T-helper 2 cell treated with Interferon-gamma antibody and Interleukin-4, amounts not matched to agents 5 μg/mL and 100 μg/mL, for 36 hours (primary cell): ENCODE data around the gene EPB41L4B.

ENCODE experiments used
- DNase-seq: peaks from one replicate; pipeline ENCODE4 v3.0.0; 2021; ENCODE audit warnings: low spot score
- H3K27ac Mint-ChIP-seq: one replicate; pipeline ENCODE4 v1.8.0; 2021; ENCODE audit warnings: mild to moderate bottlenecking, mixed read lengths
- H3K27me3 Mint-ChIP-seq: one replicate; pipeline ENCODE4 v1.8.0; 2021; ENCODE audit warnings: low read depth, mixed read lengths
- H3K36me3 Mint-ChIP-seq: one replicate; pipeline ENCODE4 v1.8.0; 2021; ENCODE audit warnings: low read depth, mixed read lengths
- H3K4me1 Mint-ChIP-seq: one replicate; pipeline ENCODE4 v1.8.0; 2021; ENCODE audit warnings: low read depth, mixed read lengths
- H3K4me3 Mint-ChIP-seq: one replicate; pipeline ENCODE4 v1.8.0; 2022; ENCODE audit warnings: mild to moderate bottlenecking, moderate library complexity, mixed read lengths
- H3K9me3 Mint-ChIP-seq: one replicate; pipeline ENCODE4 v1.8.0; 2021; ENCODE audit warnings: mixed read lengths

The EPB41L4B gene

GRCh38 chr9:109166171-109166770 lies 154.6 kb downstream of the EPB41L4B start:
- H3K4me3 Mint-ChIP-seq = peak overlapping the region; percentile 14
- DNase-seq = no peak
- H3K27ac Mint-ChIP-seq = no peak overlapping the region
- peaks cover 6% of the 10 kb centered on the region for H3K4me1 Mint-ChIP-seq
- peaks cover 8% of the 10 kb centered on the region for H3K9me3 Mint-ChIP-seq
- no peaks in the 10 kb centered on the region for H3K36me3 Mint-ChIP-seq
- peaks cover 64% of the 10 kb centered on the region for H3K27me3 Mint-ChIP-seq

- no peak for DNase-seq
- Mint-ChIP-seq H3K9me3 (peaks cover 8% of the 10 kb centered on the region), H3K27me3 (peaks cover 57% of the 10 kb centered on the region), H3K36me3 (no peaks in the 10 kb centered on the region), H3K4me1 (peaks cover 6% of the 10 kb centered on the region), H3K4me3 (no peak overlapping the region), H3K27ac (no peak overlapping the region)
Measured at GRCh38 chr9:109164042-109164441, 156.8 kb downstream of the EPB41L4B start.

- no peak for DNase-seq
- peaks cover 8% of the 10 kb centered on the region for H3K9me3 Mint-ChIP-seq
- no peaks in the 10 kb centered on the region for H3K36me3 Mint-ChIP-seq
- no peak overlapping the region for H3K4me3 Mint-ChIP-seq
- H3K27ac Mint-ChIP-seq = no peak overlapping the region
- H3K27me3 Mint-ChIP-seq = peaks cover 57% of the 10 kb centered on the region
- peaks cover 5% of the 10 kb centered on the region for H3K4me1 Mint-ChIP-seq
Measured at GRCh38 chr9:109163194-109163593, 157.7 kb downstream of the EPB41L4B start.

- no peak for DNase-seq
- peaks cover 4% of the 10 kb centered on the region for H3K4me1 Mint-ChIP-seq
- peaks cover 54% of the 10 kb centered on the region for H3K27me3 Mint-ChIP-seq
- no peak overlapping the region for H3K4me3 Mint-ChIP-seq
- no peak overlapping the region for H3K27ac Mint-ChIP-seq
- H3K36me3 Mint-ChIP-seq = no peaks in the 10 kb centered on the region
- H3K9me3 Mint-ChIP-seq = peaks cover 8% of the 10 kb centered on the region
Measured at GRCh38 chr9:109162677-109163076, 158.2 kb downstream of the EPB41L4B start.

- H3K9me3 Mint-ChIP-seq = peaks cover 8% of the 10 kb centered on the region
- no peak overlapping the region for H3K4me3 Mint-ChIP-seq
- no peaks in the 10 kb centered on the region for H3K4me1 Mint-ChIP-seq
- H3K36me3 Mint-ChIP-seq = no peaks in the 10 kb centered on the region
- H3K27me3 Mint-ChIP-seq = peaks cover 51% of the 10 kb centered on the region
- H3K27ac Mint-ChIP-seq = no peak overlapping the region
- no peak for DNase-seq
Measured at GRCh38 chr9:109161471-109161870, 159.4 kb downstream of the EPB41L4B start.

GRCh38 chr9:109159583-109159982 lies 161.3 kb downstream of the EPB41L4B start:
- H3K4me1 Mint-ChIP-seq = no peaks in the 10 kb centered on the region
- peaks cover 34% of the 10 kb centered on the region for H3K27me3 Mint-ChIP-seq
- H3K36me3 Mint-ChIP-seq = no peaks in the 10 kb centered on the region
- no peak overlapping the region for H3K27ac Mint-ChIP-seq
- no peak for DNase-seq
- peaks cover 1% of the 10 kb centered on the region for H3K9me3 Mint-ChIP-seq
- no peak overlapping the region for H3K4me3 Mint-ChIP-seq

- Mint-ChIP-seq H3K9me3 (peaks cover 11% of the 10 kb centered on the region), H3K4me3 (no peak overlapping the region), H3K36me3 (no peaks in the 10 kb centered on the region), H3K4me1 (no peaks in the 10 kb centered on the region), H3K27ac (no peak overlapping the region), H3K27me3 (peaks cover 31% of the 10 kb centered on the region)
- no peak for DNase-seq
Measured at GRCh38 chr9:109158651-109159050, 162.2 kb downstream of the EPB41L4B start.

GRCh38 chr9:109156708-109157107 lies 164.2 kb downstream of the EPB41L4B start:
- no peak overlapping the region for H3K4me3 Mint-ChIP-seq
- no peak for DNase-seq
- H3K4me1 Mint-ChIP-seq = no peaks in the 10 kb centered on the region
- H3K9me3 Mint-ChIP-seq = peaks cover 15% of the 10 kb centered on the region
- peaks cover 26% of the 10 kb centered on the region for H3K27me3 Mint-ChIP-seq
- no peaks in the 10 kb centered on the region for H3K36me3 Mint-ChIP-seq
- no peak overlapping the region for H3K27ac Mint-ChIP-seq

- Mint-ChIP-seq H3K27me3 (peaks cover 23% of the 10 kb centered on the region), H3K9me3 (peaks cover 15% of the 10 kb centered on the region), H3K4me3 (no peak overlapping the region), H3K27ac (no peak overlapping the region), H3K4me1 (no peaks in the 10 kb centered on the region), H3K36me3 (no peaks in the 10 kb centered on the region)
- DNase-seq = no peak
Measured at GRCh38 chr9:109150925-109151545, 169.8 kb downstream of the EPB41L4B start.

GRCh38 chr9:109149722-109150121 lies 171.1 kb downstream of the EPB41L4B start:
- Mint-ChIP-seq H3K36me3 (no peaks in the 10 kb centered on the region), H3K27me3 (peaks cover 25% of the 10 kb centered on the region), H3K9me3 (peaks cover 15% of the 10 kb centered on the region)

GRCh38 chr9:109149089-109149488 lies 171.8 kb downstream of the EPB41L4B start:
- Mint-ChIP-seq H3K27ac (no peak overlapping the region), H3K4me3 (no peak overlapping the region), H3K9me3 (peaks cover 9% of the 10 kb centered on the region), H3K36me3 (no peaks in the 10 kb centered on the region), H3K27me3 (peaks cover 22% of the 10 kb centered on the region), H3K4me1 (peaks cover 4% of the 10 kb centered on the region)
- no peak for DNase-seq

More at GRCh38 chr9:109149722-109150121, 171.1 kb downstream of the EPB41L4B start:
- H3K4me1 Mint-ChIP-seq = peaks cover 2% of the 10 kb centered on the region
- no peak overlapping the region for H3K27ac Mint-ChIP-seq
- H3K4me3 Mint-ChIP-seq = no peak overlapping the region
- DNase-seq = no peak

GRCh38 chr9:109145051-109145450 lies 175.8 kb downstream of the EPB41L4B start:
- Mint-ChIP-seq H3K27ac (no peak overlapping the region), H3K27me3 (peaks cover 25% of the 10 kb centered on the region), H3K4me3 (no peak overlapping the region), H3K36me3 (no peaks in the 10 kb centered on the region), H3K9me3 (no peaks in the 10 kb centered on the region), H3K4me1 (peaks cover 8% of the 10 kb centered on the region)
- no peak for DNase-seq

GRCh38 chr9:109143881-109144562 lies 176.8 kb downstream of the EPB41L4B start:
- H3K27ac Mint-ChIP-seq = no peak overlapping the region
- DNase-seq = peak; percentile 11
- H3K4me1 Mint-ChIP-seq = peaks cover 8% of the 10 kb centered on the region
- peak overlapping the region; percentile 10 for H3K4me3 Mint-ChIP-seq
- no peaks in the 10 kb centered on the region for H3K36me3 Mint-ChIP-seq
- peaks cover 29% of the 10 kb centered on the region for H3K27me3 Mint-ChIP-seq
- no peaks in the 10 kb centered on the region for H3K9me3 Mint-ChIP-seq

GRCh38 chr9:109141375-109141774 lies 179.5 kb downstream of the EPB41L4B start:
- H3K27me3 Mint-ChIP-seq = peaks cover 26% of the 10 kb centered on the region
- DNase-seq = no peak
- no peaks in the 10 kb centered on the region for H3K9me3 Mint-ChIP-seq
- peaks cover 8% of the 10 kb centered on the region for H3K4me1 Mint-ChIP-seq
- no peak overlapping the region for H3K27ac Mint-ChIP-seq
- H3K4me3 Mint-ChIP-seq = no peak overlapping the region
- H3K36me3 Mint-ChIP-seq = no peaks in the 10 kb centered on the region
